Inferior parietal cortex (tissue), 1 donor: ENCODE results near the gene EXOSC6.
A peak's percentile ranks its signal among the peaks of the same experiment; 100 is the strongest.
"Not testable (repeated sequence)": the region's sequence is repeated elsewhere in the genome, so short reads cannot be mapped to it uniquely, and the experiment has no call there.

Experiments
- DNase-seq: peaks from one replicate; pipeline ENCODE4 v3.0.0-alpha.2; 2016; ENCODE audit errors: extremely low spot score

EXOSC6 gene

DNA sequence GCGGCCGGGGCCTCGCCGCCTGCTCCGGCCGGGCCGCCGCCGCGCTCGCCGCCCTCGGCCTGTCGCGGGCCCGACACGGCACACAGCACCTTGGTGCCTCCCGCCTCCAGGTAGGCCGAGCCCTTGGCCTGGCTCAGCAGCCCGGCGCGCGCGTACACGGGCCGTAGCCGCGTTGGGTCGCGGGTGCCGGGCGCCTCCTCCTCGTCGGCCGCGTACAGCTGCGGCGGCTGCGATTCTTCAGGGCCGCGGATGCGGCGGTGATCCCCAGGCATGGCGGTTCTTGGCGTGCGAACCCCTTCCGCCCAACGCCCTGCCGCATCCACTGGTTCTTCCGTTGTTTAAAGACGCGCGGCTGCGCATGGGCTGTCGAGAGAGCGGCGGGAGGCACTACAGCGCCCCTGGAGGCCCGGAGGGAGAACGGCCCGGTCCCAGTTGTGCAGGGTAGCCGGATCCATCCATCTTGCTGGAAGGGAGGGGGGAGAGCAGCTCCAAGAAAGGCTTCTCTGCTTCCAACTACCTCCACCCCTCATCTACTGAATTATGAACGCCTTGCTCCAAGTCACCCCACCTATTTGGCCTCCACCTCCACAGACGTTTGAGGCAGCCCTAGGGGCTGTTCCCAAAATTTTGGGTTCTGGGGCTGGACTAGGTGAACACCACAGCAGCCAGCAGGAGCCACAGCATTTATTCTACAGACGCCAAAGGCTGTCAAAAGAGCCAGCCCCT, at the start of gene EXOSC6:
Gene EXOSC6 (minus strand): TSS at position 312 of the 726 bp plus-strand sequence. CDS start 40 bp downstream, at position 272.
- peak; percentile 90 for DNase-seq

DNA sequence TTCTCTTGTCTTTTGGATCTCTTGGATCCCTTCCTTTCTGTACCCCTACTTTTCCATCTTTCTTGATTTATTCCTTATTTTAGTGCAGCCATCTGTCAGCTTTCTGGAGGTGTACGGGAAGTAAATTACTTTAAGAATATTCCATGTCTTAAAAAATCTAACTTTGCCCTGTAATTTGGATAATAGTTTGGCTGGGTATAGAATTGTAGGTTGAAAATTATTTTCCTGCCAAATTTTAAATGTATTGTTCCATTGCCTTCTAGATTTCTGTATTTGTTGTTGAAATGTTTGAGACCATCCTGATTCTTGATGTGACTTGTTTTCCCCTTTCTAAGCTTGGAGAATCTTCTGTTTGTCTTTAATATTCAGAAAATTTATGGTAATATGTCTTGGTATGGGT, 49.4 kb upstream of the EXOSC6 start:
- no peak for DNase-seq

DNA sequence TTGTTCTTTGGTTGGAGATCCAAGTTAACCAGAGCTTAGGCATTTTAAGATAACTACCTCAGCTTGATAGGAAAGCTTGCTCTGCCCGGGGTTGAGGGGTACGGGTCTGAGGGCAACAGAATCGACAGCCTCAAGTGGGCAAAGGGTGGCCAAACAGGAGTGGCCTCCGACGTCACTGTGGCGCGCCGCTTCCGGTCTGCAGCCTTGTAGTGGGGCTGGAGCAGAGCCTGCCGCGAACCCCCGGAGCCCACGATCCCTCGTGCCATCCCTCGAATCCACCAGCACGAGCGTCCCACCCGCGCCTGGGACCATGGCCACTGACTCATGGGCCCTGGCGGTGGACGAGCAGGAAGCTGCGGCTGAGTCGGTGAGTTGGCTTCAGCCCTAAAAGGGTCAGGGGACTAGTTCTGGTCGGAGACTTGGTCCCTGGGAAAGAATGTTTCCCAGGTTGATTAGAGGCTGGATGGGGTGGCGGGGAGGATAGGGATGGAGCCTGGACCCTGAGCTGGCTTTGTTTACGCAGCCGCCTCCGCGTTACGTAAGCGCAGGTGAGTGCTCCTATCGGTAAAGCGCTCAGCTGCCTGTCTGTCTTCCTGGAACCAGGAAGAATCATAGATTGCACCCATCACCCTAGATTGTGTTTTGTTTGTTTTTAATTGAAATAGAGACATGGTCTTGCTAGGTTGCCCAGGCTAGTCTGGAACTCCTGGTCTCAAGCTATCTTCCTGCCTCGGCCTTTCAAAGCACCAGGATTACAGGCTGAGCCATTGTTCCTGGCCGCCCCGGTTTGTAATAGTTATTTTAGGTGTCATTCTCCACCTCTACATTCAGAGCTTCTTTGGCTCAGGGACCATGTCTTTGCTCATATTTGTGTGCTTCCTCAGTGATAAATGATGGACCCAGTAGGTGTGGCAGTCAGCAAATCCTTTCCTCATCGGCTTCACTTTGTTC, 47.5 kb upstream of the EXOSC6 start, which contains the start of gene DDX19B:
Gene DDX19B (plus strand): TSS at position 199 of the 951 bp plus-strand sequence. CDS start 112 bp downstream, at position 311.
- DNase-seq = peak; percentile 76

DNA sequence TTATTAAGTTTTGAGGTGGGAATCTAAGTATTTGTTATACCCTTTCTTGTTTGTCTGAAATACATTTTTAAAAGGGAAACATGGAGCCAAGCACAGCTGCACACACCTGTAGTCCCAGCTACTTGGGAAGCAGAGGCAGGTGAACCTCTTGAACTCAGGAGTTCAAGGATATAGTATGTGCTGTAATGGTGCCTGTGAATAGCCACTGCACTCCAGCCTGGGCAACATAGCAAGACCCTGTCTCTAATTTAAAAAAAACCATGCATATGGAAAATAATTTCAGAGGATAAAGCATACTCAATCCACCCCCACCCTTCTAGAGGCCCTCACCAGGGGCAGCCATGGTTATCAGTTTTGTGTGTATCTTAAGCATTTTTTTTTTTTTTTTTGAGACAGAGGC, 43.9 kb upstream of the EXOSC6 start:
- DNase-seq = no peak

DNA sequence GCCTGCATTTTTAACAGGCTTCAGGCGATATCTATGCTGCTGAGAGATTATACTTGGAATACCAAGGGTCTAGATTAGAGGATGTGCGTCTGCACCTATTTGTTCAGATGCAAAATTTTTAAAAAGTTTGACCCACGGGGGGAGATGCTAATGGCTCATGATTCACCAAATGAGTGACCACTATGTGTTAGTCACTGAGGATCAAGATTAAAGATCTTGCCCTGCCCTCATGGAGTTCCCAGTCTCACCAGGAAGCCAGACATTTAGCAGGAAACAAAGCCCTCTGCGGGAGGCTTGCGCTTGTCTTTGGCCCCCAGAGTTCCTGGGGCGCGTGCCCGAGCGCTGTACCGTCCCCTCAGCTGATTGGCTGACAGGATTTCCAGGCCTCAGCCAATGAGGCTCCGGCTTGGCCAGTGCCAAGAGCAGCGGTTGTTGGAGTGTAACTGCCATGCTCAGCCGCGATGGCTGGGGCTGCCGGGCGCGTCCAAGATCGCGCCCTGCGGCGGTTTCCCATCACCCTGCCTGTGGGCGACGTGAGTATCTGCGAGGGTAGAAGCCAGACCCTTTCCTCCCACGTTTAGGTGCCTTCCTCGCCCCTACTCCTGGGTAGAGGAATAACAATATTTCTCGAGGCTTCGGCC, 42.8 kb upstream of the EXOSC6 start:
- DNase-seq = no peak

DNA sequence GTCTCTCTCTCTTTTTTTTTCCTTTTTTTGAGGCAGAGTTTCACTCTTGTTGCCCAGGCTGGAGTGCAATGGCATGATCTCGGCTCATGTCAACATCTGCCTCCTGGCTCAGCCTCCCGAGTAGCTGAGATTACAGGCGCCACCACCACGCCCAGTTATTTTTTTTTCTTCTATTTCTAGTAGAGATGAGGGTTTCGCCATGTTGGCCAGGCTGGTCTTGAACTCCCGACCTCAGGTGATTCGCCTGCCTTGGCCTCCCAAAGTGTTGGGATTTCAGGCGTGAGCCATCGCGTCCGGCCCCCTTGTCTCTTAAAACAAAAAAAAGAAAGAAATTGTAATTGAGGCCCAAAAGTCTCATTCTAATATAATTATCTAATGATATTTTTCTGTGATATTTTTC, 40.4 kb upstream of the EXOSC6 start:
- DNase-seq = not testable (repeated sequence)

DNA sequence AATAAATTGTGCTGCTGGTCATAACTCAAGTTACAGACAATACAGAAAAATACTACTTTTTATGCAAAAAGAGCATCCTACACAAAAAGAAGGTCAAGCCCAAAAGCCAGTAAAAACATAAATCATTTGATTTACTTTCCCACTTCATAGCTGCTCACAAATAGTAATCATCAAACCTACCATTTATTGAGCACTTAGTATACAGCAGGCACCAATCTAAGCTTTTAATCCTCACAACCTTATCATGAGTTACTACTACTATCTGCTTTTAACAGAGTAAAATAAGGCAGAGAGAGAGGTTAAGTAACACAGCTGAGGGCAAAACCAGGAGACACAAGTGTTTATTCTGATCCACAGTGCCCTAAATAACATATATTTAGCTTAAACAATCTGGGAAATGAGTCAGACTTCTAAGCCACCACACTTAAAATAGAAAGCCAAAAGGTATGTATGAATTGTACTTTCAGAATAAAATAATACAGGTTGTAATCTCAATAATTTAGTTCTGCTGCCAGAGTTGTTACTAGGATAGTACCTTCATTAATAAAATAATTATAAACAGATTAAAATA, 39.3 kb upstream of the EXOSC6 start:
- no peak for DNase-seq

DNA sequence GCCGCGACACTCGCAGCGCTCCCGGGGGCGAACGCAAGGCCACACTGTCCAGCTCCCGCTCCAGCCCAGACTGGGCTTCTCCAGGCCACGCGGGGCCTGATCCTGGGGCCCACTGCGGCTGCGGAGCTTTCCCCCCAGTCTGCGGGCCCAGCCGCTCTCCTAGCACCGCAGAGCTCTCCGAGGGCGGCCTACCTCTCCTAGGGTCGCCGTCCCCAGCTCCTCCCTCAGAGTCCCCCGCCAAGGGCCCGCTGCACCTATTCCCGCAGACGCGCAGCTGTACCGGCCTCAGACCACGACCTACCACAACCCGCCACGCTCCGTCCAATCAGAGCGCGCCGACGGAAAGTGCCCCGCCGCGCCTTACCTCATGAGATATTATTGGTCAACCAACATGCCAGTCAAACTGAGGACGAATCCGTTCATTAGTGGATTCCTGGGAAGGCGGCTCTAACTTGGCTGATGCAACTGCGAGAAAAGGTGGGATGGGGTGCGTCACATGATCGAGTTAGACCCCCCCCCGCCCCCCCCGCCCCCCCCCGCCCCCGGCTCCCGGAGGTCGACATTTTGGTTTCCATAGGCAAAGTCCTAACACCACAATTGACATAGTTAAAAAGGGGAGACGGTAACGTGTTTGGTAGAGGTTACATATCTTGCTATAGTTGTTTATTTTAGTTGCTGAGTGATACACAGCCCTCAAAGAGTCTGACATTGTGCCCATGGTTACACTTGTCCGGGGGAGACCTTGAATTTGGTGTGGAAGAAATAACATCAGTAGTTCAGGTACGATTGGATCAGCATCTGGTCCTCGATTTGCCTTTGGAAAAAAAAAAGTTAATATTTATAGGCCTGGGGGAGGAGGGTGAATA, 37.7 kb upstream of the EXOSC6 start, which contains the start of gene AARS1:
Gene AARS1 (minus strand): TSS at position 278 of the 866 bp plus-strand sequence. CDS start 6,743 bp downstream, outside the sequence.
- DNase-seq = peak; percentile 100

DNA sequence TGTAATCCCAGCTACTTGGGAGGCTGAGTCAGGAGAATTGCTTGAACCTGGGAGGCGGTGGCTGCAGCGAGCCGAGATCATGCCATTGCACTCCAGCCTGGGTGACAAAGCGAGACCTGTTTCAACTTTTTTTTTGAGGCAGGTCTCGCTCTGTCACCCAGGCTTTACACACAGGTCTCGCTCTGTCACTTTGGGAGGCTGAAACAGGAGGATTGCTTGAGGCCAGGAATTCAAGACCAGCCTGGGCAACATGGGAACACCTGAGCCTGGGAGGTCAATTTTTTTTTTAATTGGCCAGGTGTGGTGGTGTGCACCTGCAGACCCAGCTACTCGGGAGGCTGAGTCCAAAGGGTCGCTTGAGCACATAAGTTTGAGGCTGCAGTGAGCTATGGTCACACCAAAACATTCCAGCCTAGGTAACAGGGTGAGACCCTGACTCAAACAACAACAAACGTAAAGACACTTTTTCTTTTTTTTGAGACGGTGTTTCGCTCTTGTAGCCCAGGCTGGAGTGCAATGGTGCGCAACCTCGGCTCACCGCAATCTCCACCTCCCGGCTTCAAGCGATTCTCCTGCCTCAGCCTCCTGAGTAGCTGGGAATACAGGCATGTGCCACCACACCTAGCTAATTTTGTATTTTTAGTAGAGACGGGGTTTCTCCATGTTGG, 35.7 kb upstream of the EXOSC6 start:
- not testable (repeated sequence) for DNase-seq

DNA sequence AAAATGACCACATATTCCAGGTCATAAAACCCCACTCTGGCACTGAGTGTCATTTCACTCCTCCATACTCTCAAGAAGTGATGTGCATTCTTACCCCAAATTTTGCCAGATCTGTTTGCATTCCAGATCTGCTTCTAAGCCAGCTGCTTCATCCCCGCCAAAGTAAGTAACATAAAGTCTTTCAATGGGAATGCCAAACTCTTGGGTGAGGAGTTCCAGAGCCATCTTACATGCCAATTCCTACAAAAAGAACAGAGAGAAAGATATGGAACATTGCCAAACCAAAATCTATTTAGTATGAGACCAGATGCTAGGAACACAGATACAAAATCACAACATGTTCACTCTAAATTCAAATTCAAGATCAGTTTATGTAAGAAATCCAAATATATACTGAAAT, 24.7 kb upstream of the EXOSC6 start:
- DNase-seq = peak; percentile 32

DNA sequence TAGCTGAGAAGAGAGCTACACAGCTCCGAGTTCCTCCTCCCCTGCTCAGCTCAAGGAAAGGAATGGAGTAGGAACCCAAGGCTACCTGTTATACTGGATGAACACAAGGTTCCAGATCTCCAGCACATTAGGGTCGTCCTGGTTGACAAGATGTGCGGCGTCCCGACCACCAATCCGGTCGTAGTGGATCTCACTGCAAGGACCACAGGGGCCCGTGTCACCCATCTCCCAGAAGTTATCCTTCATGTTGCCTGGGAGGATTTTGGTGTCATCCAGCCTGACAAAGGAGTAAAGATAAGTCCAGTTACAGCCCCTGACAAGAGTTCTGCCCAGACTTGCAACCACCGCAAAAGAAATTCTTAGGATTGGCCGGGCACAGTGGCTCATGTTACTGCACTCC, 20.0 kb upstream of the EXOSC6 start:
- DNase-seq = no peak

DNA sequence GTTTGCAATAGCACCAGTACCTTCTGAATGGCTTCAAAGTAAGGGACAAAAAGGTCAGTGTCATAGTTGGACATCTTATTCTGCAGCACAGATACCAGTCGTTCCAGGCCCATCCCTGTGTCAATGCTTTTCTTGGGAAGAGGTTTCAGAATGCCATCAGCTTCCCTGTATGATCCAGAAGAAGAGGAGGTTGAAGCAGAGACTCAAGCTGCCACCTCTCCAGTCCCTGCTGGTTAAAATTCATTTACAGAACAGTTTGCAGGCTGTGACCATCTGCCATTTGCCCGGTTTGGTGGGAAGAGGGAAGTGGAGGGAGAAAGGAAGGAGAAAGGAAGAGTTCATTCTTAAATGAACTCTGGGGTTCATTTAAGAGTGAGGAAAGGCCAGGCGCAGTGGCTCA, 18.4 kb upstream of the EXOSC6 start:
- DNase-seq = no peak

DNA sequence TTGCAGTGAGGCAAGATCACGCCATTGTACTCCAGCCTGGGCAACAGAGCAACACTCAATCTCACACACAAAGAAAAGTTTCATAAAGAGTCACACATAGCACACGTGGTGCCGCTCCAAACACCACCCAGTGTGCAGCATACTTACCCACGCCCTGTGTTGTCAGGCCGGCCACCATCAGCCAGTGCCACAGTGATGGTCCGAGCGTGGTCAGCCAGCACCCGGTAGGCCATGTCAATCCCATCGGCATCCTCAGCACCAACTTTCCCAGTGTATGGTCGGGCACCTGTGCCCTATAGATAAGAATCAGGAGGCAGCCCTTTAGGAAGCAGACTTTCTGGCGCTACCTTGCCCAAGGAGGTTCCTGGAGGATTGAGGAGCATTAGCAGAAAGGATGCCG, 17.7 kb upstream of the EXOSC6 start:
- DNase-seq = no peak

DNA sequence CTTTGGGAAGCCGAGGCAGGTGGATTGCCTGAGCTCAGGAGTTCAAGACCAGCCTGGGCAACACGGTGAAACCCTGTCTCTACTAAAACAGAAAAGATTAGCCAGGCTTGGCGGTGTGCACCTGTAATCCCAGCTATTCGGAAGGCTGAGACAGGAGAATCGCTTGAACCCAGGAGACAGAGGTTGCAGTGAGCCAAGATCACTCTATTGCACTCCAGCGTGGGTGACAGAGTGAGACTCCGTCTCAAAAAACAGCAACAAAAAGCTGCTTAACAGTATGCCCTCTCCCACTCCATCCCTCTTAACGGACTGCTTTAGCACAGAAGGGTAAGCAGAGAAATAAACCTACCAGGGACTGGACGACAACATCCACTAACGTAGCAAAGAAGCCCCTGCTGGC, 16.2 kb upstream of the EXOSC6 start:
- DNase-seq = not testable (repeated sequence)

DNA sequence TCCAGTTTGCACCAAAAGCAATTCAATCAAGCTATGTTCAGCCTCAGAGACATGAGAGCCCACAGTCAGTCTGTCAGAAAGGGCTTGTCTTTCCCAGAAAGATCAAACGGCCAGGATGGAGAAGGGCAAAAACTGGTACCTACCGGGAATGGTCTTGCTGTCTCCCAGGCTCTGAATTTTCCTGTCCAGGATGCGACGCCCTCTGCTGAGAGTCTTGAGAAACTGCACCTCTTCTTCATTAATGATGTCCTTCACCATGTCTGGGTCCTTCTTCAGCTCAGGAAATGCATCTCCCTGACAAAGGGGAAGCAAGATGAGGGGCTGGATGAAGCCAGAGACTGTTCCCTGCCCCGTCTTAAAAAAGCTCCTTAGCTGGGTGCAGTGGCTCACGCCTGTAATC, 15.8 kb upstream of the EXOSC6 start:
- DNase-seq = peak; percentile 40

DNA sequence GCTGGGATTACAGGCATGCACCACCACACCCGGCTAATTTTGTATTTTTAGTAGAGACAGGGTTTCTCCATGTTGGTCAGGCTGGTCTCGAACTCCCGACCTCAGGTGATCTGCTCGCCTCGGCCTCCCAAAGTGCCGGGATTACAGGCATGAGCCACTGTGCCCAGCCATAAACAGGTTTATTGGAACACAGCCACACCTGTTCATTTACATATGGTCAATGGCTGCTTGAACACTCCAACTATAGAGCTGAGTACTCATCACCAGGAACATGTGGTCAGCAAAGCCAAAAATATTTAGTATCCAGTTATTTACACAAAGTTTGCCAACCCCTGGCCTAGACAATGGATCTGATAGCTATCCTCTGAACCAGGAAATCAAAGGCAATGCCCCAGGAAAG, 8.2 kb upstream of the EXOSC6 start:
- not testable (repeated sequence) for DNase-seq

DNA sequence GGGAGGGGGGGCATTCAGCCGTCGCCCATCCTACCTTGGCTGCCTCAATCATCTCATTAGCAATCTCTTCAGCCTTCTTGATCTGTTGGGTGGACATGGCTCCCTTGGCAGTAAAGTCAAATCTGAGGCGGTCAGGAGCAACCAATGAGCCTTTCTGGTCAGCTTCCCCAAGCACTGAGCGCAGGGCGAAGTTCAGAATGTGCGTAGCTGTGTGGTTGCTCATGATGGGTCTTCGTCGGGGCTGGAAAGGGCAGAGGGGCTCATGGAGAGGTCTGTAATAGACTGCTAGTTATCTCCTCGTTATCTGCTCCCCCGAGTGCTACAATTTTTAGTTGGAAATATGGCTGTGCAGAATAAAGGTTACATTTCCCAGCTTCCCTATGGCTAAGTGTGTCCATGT, 7.2 kb upstream of the EXOSC6 start:
- no peak for DNase-seq

DNA sequence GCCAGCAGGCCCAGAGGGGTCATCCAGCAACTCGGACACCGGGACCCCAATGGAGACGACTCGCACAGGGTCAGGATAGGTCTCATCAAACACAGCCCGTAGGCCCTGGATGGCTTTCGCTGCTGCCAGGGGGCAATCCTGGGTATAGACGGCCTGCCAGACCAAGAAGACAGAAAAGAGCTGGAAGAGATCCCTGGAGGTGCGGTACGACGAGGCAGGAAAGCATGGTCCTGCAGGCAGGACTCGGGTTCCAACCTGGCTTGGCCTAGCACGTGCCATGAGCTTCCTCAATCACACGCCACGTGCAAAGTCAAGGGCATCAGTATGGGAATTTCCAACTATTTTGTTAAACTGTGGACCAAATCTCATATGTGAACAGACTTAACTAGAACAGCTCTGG, 6.3 kb upstream of the EXOSC6 start:
- DNase-seq = no peak

DNA sequence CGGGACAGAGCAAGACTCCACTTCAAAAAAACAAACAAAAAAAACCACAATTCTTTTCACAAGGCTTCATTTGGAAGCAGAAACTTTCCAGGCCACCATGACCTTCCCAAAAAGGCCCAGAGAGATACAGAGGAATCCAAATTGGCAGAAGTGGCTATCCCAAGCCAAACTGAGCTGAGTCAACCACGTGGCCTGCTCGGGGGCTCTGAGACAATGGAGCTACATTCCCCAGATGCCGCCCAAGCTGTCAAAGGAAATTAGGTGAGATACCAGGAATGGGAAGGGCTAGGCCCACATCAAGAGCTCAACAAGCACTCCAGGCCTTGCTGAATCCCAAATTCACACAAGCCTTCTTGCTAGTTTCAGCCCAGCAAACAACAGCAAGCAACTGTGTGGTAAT, 5.7 kb upstream of the EXOSC6 start:
- no peak for DNase-seq

DNA sequence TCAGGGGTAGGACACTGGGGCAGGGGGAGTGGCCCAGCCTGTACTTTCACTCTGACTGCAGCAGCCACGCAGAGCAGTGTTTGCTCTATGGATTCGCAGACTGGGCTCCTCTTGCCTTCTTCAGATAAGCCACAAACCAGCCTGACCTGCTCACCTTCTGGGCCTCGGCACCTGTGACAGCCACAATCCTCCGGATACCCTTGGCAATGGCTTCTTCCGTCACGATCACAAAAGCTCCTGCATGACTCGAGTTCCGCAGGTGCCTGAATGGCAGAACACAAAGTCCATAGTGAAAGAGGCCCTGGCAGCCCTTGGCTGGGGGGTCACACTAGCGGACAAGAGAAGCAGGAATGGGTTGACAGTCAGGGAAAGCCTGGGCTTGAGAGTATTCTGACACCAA, 3.8 kb upstream of the EXOSC6 start:
- DNase-seq = no peak
